Measurements from ENCODE around the gene XRCC1. TPM values are rescaled to one million over a fixed set of nuclear protein-coding genes. Genes with fewer than 3 reads are reported as not detected.

XRCC1 gene
- total and polyA plus RNA-seq, 11 donors: 11.2 to 21.3 (median 16.6) TPM

- H3K27ac ChIP-seq: no peak overlapping the region
- TF ChIP-seq CTCF (IDR thresholded peaks at IDR 0.05) (no peak), POLR2A (IDR thresholded peaks at IDR 0.05) (no peak)
- DNase-seq: no peak
- H3K36me3 ChIP-seq: peaks cover 0 to 41% (median 32%) of the 10 kb centered on the region in 9 donors
- H3K9me3 ChIP-seq: no peaks in the 10 kb centered on the region
- peaks cover 4 to 29% (median 20%) of the 10 kb centered on the region in 12 donors for H3K4me1 ChIP-seq
- WGBS, 4 donors: 79 to 96% (median 87%) methylated on average over 4 of the region's 4 CpGs
- no peak overlapping the region for H3K4me3 ChIP-seq
- intact Hi-C loops (cut with DNase I): loop anchor here in 2 of 10 donors (5.0 to 10.0 kb wide), 3 partner anchors 55 to 67 kb away; partner anchors contain the start of gene ZNF575 (in 2 of the 2)
- no peaks in the 10 kb centered on the region for H3K27me3 ChIP-seq
- no peak for ATAC-seq
These were observed 24.4 kb upstream of the XRCC1 start for GRCh38 chr19:43599635-43600295.

GRCh38 chr19:43598445-43599240, 23.3 kb upstream of the XRCC1 start:
- 92 to 95% (median 93%) methylated on average over 11 to 19 of the region's 19 CpGs for WGBS, 4 donors
- Histone ChIP-seq H3K27me3 (no peaks in the 10 kb centered on the region), H3K36me3 (peaks cover 0 to 51% (median 40%) of the 10 kb centered on the region in 9 donors), H3K4me3 (no peak overlapping the region), H3K4me1 (peaks cover 8 to 41% (median 31%) of the 10 kb centered on the region in 12 donors), H3K27ac (no peak overlapping the region), H3K9me3 (no peaks in the 10 kb centered on the region)
- no peak for ATAC-seq
- intact Hi-C loops (cut with DNase I): loop anchor here in 2 of 10 donors (1.0 to 10.0 kb wide), 4 partner anchors 23 to 66 kb away; partner anchors contain the start of genes ZNF575 (in 2 of the 2), PINLYP (in 1 of the 2) and XRCC1 (in 1 of the 2)
- TF ChIP-seq POLR2A (IDR thresholded peaks at IDR 0.05) (no peak), CTCF (IDR thresholded peaks at IDR 0.05) (no peak)
- no peak for DNase-seq

- peak overlapping the region in 2 of 12 donors; percentile 75 to 78 for H3K4me3 ChIP-seq
- 47 to 53% (median 49%) methylated on average over 5 of the region's 5 CpGs for WGBS, 4 donors
- TF ChIP-seq POLR2A (IDR thresholded peaks at IDR 0.05) (no peak), CTCF (IDR thresholded peaks at IDR 0.05) (no peak)
- intact Hi-C loops (cut with DNase I): loop anchor here in 4 of 10 donors (1.0 to 10.0 kb wide), 6 partner anchors 23 to 66 kb away; partner anchors contain the start of genes ZNF575 (in 3 of the 4), PINLYP (in 2 of the 4) and XRCC1 (in 2 of the 4)
- no peak for DNase-seq
- H3K27ac ChIP-seq: no peak overlapping the region
- peaks cover 8 to 46% (median 35%) of the 10 kb centered on the region in 12 donors for H3K4me1 ChIP-seq
- H3K9me3 ChIP-seq: no peaks in the 10 kb centered on the region
- no peaks in the 10 kb centered on the region for H3K27me3 ChIP-seq
- H3K36me3 ChIP-seq: peaks cover 0 to 59% (median 47%) of the 10 kb centered on the region in 9 donors
- no peak for ATAC-seq
These were observed 22.5 kb upstream of the XRCC1 start for GRCh38 chr19:43597876-43598275.

All from heart left ventricle (tissue), 16 donors.